ENCODE data around the gene KRTAP16-1.
"Not testable (repeated sequence)": the region's sequence is repeated elsewhere in the genome, so short reads cannot be mapped to it uniquely, and the experiment has no call there.

Gene KRTAP16-1, protein sequence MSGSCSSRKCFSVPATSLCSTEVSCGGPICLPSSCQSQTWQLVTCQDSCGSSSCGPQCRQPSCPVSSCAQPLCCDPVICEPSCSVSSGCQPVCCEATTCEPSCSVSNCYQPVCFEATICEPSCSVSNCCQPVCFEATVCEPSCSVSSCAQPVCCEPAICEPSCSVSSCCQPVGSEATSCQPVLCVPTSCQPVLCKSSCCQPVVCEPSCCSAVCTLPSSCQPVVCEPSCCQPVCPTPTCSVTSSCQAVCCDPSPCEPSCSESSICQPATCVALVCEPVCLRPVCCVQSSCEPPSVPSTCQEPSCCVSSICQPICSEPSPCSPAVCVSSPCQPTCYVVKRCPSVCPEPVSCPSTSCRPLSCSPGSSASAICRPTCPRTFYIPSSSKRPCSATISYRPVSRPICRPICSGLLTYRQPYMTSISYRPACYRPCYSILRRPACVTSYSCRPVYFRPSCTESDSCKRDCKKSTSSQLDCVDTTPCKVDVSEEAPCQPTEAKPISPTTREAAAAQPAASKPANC

DNA sequence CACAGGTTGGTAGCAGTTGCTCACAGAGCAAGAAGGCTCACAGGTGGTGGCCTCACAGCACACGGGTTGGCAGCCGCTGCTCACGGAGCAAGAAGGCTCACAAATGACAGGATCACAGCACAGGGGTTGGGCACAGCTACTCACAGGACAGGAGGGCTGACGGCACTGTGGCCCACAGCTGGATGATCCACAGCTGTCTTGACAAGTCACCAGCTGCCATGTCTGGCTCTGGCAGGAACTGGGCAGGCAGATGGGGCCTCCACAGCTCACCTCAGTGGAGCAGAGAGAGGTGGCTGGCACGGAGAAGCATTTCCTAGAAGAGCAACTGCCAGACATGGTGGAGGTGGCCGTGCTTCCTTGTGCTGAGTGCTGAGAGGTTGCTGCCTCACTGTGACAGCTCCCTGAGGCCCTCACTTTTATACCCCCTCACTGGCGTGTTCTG lies at the start of gene KRTAP16-1:
Gene KRTAP16-1 (minus strand): TSS at position 392 of the 442 bp plus-strand sequence. CDS start 56 bp downstream, at position 336.
- no peak for DNase-seq (ENCODE audit: low spot score)

DNA sequence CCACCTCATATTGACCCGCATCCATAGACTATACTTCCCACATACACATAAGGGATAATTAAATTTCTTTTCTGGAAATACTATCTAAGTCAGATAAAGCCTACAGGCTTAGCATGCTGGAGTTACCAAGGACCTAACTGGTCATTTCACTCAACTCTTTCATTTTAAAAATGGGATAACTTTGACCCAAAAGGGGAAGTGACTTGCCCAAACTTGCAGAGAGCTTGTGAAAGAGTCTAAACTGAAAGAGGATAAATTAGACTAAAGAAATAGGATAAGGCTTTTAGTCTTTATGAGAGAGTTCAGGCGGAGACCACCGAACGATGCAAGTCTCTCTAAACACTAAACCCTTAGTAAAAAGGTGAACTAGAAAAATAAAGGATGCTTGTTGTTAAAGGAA lies 45.4 kb upstream of the KRTAP16-1 start:
- DNase-seq (ENCODE audit: low spot score), result no peak

DNA sequence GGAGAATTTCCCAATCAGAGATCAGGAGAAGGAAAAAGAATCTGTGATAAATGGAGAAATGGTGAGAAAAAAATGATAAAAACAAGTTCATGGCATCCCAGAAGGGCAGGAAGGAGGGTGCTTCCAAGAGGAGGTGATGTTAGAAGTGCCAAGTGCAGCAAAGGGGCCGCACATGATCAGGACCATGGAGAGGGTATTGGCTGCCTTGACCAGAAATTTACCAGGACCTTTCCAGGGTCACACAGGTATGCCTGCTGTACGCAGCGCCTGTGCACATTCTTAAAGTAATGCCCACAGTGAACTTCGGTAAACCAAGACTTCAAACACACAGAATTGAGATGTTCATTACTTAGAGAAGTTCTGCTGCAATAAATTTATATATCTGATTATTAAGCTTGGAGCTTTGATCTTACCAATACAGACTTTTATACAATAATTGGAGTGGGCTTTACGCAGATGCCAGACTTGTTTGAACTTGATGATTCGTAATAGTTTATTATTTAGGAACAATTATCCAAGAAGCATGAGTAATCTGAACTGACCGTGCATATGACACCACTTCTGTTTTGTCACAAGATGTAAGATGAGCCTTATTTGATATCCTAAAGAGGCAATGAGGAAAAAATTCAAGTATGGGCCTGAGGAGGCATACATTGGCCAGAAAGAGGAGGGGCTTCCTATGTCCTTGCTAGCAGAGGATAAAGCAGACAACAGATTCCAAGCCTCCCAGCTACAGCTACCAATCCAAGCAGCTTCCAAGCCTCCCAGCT lies 43.7 kb upstream of the KRTAP16-1 start:
- DNase-seq (ENCODE audit: low spot score), result no peak

DNA sequence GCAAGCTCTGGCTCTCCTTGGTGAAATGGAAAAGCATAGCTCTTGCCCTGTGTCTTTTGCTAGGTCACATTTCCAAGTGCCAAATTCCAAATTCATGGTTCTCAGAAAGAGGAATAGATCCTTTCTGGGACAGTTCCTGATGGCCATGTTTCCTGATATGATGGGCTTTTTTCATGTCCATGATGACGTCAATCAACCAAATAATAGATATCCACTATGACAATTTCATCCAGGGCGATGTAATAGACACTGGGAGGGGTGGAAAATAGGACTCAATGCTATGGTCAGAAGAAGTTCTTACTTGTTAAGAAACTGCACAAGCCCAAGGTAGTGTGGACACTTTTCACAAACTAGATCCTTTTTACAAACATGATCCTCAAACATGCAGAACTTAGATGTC lies 42.1 kb upstream of the KRTAP16-1 start:
- DNase-seq (ENCODE audit: low spot score), result no peak

DNA sequence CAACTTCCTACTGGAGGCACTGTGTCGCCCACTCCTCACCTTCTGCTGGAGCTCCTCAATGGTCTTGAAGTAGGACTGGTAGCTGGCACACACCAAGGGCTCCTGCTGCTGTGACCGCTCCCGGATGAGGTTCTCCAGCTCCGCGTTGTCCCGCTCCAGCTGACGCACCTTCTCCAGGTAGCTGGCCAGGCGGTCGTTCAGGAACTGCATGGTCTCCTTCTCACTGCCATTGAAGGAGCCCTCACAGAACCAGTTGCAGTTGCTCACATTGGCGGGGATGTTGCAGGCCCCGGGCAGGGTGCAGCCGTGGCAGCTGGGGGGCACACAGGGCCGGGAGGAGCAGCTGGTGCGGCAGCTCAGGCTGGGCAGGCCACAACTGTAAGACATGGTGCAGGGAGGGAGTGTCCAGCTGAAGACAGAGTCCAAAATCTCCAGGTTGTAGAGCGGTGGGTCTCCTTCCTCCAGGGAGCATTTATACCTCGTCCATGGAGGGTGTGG lies 41.3 kb upstream of the KRTAP16-1 start, which contains the start of gene KRT33A:
Gene KRT33A (minus strand): TSS at position 448 of the 498 bp plus-strand sequence. CDS start 61 bp downstream, at position 387.
- DNase-seq (ENCODE audit: low spot score), result not testable (repeated sequence)

DNA sequence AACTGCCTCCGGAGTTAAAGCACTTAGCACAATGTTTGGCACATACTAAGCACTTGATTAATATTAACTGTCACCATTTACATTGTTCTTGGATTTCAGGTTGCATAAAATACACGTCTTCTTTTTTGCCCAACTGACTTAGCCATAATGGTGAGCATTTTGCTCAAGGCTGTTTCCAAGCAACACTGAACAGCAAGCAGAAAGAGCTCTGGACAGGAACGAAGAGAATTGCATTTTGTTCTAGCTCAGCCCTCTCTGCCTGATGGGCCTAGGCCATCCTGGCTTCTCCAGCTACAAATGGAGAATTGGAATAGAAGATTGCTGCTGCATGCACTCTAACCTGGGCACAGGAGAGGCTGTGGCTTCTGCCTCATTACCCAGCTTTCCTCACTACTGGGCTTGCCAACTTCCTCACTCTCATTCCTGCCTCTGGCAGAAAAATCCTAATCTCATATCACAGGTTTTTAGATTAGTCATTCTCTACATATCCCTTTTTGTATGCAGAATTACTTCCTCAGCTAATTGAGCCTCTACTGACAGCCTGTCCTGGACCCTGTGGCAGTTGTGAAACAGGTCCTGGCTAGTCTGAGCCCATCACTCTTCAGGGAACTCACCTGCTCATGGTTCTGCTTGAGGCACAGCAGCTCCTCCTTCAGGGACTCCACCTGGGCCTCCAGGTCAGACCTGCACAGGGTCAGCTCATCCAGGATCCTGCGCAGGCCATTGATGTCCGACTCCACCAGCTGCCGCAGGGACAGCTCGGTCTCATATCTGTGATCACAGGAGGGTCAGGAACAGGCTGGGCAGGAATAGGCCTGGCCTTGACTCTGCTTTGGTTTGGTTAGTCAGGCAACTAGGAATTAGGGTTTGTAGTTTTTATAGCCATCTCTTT lies 39.0 kb upstream of the KRTAP16-1 start:
- no peak for DNase-seq (ENCODE audit: low spot score)

DNA sequence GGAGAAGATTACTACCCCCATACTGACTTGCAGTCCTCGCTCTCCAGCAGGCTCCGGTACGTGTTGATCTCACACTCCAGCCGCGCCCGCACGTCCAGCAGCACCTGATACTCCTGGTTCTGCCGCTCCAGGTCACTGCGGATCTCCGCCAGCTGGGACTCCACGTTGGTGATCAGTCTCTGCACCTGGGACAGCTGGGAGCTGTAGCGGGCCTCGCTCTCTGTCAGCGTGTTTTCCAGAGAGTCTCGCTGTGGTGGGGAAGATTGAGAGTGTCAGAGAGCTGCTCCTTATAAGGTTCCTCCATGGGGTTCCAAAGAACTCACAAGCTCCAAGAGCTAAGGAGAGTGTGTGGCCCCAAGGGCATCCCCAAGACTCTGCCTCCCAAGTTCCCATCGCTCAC lies 37.3 kb upstream of the KRTAP16-1 start:
- DNase-seq (ENCODE audit: low spot score), result not testable (repeated sequence)

DNA sequence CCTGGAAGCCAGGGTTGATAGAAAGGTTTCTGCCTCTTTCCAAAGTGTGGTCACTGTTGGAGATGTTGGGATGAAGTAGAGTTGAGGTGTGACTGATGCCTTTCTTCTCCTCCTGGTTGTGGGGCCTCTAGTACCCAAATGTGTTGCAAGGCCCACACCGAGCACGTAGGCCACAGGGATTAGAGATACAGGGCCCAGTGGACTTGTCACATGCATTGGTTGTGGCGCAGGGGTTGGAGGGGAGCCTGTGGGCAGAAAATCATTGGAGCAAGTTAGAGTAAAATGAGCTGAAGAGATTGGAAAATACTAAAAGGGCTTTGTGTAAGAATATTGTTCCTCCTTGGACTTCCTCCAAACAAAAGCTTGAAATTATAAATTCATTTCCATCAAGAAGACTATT lies 36.9 kb upstream of the KRTAP16-1 start:
- no peak for DNase-seq (ENCODE audit: low spot score)

DNA sequence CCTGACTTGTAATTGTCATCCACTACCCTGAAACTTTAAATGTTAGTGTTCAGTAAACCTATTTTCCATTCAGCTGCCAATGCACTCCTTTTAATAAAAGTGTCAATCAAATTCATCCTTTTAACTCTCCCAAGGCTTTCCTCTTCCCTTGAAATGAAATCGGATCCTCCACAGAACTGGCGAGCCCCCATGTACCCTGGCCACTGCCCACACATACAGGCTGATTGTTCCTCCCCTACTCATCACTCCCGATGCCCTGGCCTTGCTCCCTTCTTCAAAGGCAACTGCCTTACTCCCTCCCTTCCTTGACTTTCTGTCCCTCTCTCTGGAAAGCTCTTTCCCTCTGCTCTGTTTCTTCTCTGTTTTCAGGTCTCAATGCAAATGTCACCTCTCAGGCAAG lies 33.9 kb upstream of the KRTAP16-1 start:
- no peak for DNase-seq (ENCODE audit: low spot score)

DNA sequence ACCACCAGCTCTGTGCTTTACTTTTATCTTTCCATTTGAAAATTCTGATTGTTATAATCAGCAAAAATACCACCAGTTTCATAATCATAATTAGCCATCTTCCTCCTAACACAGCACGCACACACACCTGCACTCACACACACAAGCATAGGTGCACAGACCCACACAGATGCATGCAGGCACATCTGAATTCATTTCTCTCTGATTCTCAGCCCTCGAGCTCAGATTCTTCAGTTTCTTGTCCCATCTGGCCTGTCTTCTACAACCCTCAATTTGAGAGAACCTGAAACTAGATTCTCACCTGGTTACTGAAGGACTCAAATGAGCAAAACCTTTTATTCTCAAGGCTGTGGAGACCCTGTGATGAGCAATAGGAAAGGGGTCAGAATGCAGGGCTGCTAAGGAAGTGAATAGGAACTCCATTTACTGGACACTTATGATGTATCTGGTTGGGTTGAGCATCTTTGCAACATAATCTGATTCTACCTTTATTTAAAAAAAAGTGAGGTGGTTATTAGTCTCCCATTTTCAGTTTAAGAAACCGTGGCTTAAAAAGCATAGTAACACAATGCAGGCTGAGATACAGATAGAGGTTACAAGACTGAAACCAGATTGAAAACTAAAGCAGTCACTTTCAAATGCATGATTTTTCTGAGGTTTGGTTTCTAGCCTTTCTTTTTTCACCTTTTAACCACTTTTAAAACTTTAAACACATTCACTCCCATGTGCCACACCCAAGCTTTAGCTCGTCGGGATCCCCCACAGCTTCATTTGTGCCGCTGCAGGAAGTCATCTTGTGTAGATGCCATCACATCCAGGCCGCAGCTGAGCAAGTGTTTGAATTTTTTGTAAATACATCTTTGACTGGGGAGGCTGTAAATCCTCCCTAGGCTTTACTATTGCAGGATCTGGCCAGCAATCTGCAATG lies 32.1 kb upstream of the KRTAP16-1 start:
- DNase-seq (ENCODE audit: low spot score), result no peak

DNA sequence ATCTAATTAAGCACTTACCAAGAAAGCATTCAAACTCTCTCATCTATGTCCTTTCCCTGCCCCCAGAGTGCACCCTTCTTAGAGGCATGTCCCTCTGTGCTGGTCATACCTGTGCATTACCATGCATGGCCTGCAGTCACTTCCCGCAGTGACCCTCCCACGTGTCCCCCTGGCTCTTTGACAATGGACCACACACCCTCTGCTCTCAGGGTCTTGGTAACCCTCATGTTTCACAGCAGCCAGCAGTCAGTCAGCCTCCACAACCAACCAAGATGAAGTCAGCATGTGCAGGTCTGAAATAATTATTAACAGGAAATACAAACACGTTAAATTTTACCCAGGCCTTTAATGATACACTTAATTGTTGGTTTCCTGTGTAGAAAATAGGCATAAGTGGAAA lies 31.4 kb upstream of the KRTAP16-1 start:
- no peak for DNase-seq (ENCODE audit: low spot score)

DNA sequence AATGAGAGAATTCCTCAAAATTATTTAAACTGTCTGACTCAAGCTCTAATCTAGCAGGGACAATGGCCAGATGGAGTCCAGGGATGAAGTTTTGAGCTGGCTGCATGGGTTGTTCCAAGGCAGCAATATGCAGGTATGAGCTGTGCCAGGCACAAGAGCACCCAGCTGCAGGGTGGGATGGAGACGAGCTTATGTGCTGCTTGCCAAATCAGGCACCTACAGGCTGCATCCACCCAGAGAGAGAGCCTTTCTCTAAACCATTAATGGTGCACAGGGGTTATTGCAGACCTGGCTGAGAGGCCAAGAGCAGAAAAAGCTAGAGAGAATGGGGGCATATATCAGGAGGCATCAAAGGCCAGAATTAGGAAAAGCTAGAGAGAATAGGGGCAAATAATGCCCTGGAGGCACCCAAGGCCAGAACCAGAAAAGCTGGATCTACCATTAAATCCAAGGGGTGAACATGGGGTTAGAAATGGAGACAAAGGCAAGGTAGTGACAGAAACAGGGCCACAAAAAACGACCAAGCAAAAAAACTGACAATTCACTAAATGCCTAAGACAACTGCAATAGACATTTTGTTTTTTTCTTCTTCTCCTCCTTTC lies 30.6 kb upstream of the KRTAP16-1 start:
- no peak for DNase-seq (ENCODE audit: low spot score)

DNA sequence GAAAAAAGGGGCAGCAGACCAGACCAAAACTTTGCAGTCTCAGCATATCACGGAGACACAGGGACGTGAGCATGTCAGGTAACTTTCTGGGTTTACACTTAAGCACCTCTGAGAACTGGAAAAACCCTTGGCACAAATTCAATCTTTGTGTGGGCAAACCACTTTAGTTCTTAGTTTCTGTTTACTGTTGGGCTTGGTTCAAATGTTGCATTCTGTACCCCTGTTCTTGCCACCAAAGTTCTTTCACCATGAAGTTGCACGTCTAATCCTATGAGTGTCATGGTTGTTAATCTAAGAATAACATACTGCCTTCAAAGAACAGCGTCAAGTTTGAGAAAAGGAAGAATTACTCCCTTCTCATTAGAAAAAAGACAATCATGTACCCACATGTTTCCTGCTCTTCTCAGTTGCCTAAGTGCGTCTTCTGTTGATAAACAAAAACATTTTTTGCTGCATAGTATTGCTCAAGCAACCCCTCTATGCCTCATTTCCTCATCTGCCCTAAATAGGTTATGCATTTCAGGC lies 29.9 kb upstream of the KRTAP16-1 start:
- DNase-seq (ENCODE audit: low spot score), result no peak

DNA sequence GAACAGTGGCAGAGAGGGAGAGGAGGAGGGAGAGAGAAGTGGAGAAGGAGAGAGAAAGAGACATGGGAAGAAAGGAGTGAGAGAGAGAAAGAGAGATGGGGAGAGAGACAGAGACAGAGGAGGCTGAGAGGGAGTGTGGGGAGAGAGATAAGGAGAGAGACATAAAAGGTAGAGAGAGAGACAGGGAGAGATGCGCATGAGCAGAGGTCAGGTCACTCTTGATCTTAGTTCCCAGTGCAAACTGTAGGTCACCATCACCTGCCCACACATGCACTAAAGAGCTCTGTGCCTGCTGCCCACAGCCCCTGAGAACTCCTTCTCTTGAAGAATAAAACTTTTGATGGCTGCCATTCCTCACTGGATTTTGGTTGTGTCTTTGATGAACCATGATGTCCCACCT lies 26.6 kb upstream of the KRTAP16-1 start:
- no peak for DNase-seq (ENCODE audit: low spot score)

DNA sequence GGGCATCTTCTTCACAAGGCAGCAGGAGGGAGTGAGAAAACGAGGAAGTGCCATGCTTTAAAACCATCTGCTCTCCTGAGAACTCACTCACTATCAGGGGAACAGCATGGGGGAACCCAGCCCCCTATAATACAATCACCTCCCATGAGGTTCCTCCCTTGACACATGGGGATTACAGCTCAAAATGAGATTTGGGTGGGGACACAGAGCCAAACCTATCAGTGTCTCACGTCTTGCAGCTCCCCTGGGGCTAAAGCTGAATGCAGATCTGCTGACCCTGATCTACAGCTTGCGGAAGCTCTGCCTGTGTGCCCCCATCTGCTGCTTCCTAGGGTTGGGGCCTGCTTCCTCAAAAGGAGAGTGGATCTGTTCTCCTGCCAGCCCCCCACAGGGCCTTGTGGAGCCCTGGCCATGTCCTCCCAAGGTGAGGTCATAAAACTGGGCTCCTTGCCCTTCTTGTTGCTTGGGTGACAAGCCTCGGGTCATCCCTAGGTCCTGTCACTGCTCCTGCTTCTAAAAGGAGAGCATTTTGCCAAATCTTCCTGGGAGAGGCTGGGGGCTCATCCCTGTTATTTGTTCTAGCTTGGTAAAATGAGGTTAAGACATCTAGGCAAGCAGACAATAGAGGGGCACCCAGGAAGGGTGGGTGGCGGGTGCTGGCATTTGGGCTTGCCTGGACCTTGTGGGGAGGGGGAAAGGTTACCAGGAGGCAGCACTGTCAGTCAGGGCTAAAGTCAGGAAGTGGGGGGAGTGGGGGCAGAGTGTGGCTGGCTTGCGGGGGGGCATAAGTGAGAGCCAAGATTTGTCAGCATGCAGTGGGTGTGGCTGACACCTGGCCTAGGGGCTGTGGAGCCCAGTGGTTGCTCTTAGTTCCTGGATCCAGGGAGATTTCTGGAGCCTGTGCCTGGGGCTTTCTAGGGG lies 25.5 kb upstream of the KRTAP16-1 start:
- no peak for DNase-seq (ENCODE audit: low spot score)

DNA sequence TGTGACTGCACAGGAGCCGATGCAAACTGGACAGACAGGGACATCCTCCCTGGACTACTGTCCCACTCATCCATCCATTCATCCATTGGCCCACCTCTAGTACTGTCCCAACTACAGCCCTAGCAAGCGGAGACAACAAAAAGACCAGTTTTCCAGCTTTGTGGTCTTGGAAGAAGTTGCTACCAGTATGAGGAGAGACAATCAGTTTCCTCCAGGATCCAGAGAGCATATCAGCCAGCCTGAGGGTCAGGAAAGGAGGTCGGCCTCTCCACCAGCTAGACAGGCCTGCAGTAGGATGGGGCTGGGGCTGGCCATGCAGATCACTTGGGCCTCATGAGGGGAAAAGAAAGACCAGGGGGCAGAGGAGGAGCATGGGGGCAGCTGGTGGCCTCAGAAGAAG lies 24.7 kb upstream of the KRTAP16-1 start:
- DNase-seq (ENCODE audit: low spot score), result no peak

DNA sequence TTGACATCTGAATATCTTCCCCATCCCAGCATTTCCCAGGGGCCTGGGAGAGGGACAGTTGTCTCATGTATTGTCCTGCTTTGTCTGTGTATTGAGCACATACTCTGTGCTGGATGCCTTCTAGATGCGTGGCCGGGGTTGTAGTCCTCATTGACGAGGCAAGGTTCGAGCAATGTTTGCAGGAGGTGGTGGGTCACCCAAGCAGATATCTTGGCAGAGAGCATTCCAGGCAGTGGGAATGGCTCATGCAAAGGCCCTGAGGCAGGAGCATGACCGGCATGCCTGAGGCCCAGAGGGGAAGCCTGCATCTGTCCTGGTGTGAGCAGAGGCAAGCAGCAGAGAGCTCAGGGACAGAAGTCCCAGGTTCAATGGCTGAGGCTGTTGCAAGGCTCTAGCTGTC lies 24.0 kb upstream of the KRTAP16-1 start:
- no peak for DNase-seq (ENCODE audit: low spot score)

DNA sequence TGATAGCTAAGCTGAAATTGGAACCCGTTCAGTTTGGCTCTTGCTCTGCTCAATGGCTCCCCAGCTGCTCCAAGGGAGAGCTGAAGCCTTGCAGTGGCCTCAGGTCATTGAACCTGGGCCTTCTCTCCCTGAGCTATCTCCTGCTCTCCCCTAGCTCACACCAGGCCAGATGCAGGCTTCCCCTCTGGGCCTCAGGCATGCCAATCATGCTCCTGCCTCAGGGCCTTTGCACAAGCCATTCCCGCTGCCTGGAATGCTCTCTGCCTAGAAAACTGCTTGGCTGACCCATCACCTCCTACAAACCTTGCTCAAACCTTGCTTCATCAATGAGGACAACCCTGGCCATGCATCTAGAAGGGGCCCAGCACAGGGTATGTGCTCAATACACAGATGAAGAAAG lies 23.1 kb upstream of the KRTAP16-1 start:
- no peak for DNase-seq (ENCODE audit: low spot score)

DNA sequence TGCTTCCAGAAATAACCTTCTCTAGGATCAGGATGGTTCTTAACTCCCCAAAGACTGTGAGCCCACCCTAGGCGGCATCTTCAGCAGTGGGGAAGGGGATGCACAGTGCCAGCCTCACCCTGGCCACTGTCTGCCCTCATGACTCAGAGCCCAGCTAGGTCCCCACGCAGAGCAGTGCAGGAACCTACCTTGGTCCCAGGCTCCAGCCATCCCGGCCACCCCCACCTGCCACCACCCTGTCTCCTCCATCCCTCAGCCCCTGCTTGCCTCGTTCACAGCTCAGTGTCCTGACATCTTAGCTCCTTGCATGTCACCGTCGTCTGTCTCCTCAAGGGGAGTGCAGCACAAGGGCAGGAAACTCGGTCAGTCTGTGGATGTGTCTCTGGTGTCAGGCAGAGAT lies 22.5 kb upstream of the KRTAP16-1 start:
- DNase-seq (ENCODE audit: low spot score), result no peak
